ENCODE results near the gene GFPT2. TPM values are rescaled to one million over a fixed set of nuclear protein-coding genes. Genes with fewer than 3 reads are reported as not detected.

GFPT2 gene
- total RNA-seq, 1 experiment from 2014 or later, result 138 TPM

DNA sequence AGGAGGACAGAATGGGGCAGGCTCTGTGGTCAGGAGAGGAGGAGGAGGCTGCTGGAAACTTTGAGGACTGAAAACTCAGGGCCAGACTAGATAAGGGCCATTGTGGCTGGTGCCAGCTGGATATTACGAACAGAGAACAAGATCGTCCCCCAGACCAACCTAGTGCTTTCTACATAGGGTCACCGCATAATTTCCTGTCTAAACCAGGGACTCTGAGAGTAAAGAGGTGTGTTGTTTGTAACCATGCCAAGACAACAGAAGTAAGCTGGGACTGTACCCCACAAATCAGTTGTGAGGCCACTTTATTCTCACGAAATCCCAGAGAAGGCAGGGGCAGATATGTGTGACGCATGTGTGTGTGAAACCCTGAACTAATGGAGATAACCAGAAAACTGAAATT is 20.3 kb upstream of the GFPT2 start:
- no peaks in the 10 kb centered on the region for H3K36me3 ChIP-seq
- H3K27ac ChIP-seq, result no peak overlapping the region
- no peak for DNase-seq (ENCODE audit: low read depth in 1 of 2, low spot score in 2 of 2)
- H3K4me3 ChIP-seq, result no peak overlapping the region
- no peaks in the 10 kb centered on the region for H3K27me3 ChIP-seq (replicated peaks)
- no peaks in the 10 kb centered on the region for H3K9me3 ChIP-seq (replicated peaks)
- no peaks in the 10 kb centered on the region for H3K4me1 ChIP-seq (replicated peaks)

DNA sequence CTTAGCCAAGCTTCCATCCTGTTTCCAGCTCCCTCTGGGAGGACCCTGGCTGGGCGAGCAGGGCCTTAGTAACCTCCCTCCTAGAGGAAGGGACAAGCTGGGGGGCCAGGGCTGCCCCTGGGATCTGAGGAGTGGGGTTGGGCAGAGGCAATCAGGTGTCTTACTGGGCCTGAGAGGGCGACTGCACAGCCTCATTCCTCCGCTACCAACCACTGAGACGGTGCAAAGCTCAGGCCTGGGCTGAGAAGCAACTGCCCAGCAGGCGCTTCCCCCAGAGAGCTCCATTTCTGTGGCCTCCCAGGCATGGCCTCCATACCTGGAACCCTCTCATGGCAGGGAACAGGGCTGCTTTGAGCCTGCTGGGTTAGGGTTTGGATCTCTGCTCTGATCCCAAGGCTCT is 18.8 kb upstream of the GFPT2 start:
- Histone ChIP-seq H3K4me3 (no peak overlapping the region), H3K4me1 (replicated peaks) (no peaks in the 10 kb centered on the region), H3K36me3 (no peaks in the 10 kb centered on the region)

DNA sequence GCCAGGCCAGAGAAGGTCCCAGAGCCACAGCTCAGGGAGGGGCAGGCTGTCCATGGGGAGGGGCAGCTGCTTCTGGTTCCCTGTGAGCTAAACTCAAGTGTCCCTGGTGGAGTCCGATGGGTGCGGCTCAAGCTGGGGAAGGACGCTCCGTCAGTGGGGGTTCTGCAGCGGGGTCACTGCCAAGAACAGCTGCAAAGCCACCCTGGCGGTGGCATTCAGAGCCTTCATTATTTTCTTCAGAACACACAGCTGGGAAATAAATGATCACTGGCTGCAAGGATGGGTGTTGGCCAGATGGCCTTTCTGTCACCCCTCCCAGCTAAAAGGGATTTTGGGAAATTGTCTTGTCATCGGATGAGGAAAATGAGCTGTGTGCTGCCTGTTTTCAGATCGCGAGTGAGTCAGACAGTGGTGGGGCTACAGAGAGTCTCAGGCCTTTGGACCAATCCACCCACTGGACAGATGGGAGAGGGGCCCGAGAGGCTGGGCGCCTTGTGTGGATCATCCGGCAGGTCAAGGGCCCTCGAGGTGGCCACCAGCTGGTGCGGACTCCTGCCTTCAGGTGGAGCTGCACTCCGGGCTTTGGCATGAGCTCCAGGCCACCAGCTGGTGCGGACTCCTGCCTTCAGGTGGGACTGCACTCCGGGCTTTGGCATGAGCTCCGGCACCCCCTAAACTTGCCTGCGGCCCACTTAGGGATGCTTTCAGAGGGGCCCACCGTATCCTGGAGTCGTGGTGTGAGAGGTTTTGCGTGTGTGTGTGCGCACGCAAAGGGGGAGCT is 17.9 kb upstream of the GFPT2 start:
- no peak for DNase-seq (ENCODE audit: low read depth in 1 of 2, low spot score in 2 of 2)
- no peaks in the 10 kb centered on the region for H3K27me3 ChIP-seq (replicated peaks)
- no peak overlapping the region for H3K27ac ChIP-seq
- H3K36me3 ChIP-seq, result no peaks in the 10 kb centered on the region
- H3K9me3 ChIP-seq (replicated peaks), result no peaks in the 10 kb centered on the region
- H3K4me1 ChIP-seq (replicated peaks), result no peaks in the 10 kb centered on the region
- no peak overlapping the region for H3K4me3 ChIP-seq

More for the DNA sequence above, 18.8 kb upstream of the GFPT2 start:
- no peak for DNase-seq (ENCODE audit: low read depth in 1 of 2, low spot score in 2 of 2)
- Histone ChIP-seq H3K9me3 (replicated peaks) (no peaks in the 10 kb centered on the region), H3K27me3 (replicated peaks) (no peaks in the 10 kb centered on the region), H3K27ac (no peak overlapping the region)

DNA sequence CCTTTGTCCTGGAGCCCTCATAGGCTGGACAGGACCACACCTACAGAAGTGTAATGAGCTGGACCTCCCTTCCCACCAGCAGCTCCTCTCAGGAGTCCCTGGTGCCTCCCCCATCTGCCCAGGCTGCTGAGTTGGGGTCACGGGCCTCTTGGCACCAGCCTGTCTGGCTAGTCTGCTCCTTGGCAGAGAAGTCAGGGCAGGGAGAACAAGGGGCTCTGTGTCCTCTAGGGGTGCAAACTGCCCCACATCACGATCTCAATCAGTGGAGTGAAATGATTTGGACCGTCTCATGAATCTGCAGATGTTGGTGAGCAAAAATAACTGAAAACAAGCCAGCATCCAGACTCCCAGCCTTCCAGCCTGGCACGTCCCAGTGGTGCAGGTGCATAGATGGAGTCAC is 14.9 kb upstream of the GFPT2 start:
- no peak for DNase-seq (ENCODE audit: low read depth in 1 of 2, low spot score in 2 of 2)
- H3K27ac ChIP-seq, result no peak overlapping the region
- H3K4me3 ChIP-seq, result no peak overlapping the region
- no peaks in the 10 kb centered on the region for H3K9me3 ChIP-seq (replicated peaks)
- no peaks in the 10 kb centered on the region for H3K27me3 ChIP-seq (replicated peaks)
- H3K36me3 ChIP-seq, result no peaks in the 10 kb centered on the region
- no peaks in the 10 kb centered on the region for H3K4me1 ChIP-seq (replicated peaks)

DNA sequence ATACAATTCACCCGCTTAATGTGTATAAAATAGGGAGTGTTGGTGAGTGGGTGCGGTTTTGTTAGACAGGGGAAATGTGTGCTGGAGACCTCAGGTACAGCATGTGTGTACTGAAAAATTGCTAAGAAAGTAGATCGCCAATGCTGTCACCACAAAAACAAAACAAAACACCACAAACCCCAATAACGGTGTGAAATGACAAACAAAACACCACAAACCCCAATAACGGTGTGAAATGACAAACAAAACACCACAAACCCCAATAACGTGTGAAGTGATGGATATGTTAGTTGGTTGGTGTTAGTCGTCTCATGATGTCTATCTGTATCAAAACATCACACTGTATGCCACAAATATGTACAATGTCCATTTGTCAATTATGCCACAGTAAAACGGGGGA is 14.2 kb upstream of the GFPT2 start:
- no peaks in the 10 kb centered on the region for H3K4me1 ChIP-seq (replicated peaks)

DNA sequence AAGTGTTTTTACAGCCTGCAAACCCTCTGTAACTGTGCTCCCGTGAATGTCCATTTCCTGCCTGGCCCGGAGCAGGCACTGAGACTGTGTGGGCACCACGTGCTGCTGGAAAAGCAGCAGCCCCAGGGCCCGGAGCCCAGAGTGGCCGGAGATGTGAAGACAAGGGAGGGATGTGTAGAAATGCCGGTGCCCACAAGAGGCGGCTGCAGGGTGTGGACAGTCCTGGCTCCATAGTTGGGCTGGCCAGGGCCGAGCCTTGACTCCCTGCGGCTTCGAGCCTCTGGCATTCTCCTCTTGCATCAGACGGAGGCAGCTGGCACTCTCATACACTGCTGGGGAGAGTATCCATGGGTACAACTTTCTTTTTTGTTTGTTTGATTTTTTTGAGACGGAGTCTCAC is 13.2 kb upstream of the GFPT2 start:
- Histone ChIP-seq H3K9me3 (replicated peaks) (no peaks in the 10 kb centered on the region), H3K27me3 (replicated peaks) (no peaks in the 10 kb centered on the region), H3K4me3 (no peak overlapping the region), H3K27ac (no peak overlapping the region), H3K36me3 (no peaks in the 10 kb centered on the region), H3K4me1 (replicated peaks) (no peaks in the 10 kb centered on the region)
- DNase-seq (ENCODE audit: low read depth in 1 of 2, low spot score in 2 of 2), result no peak

More for the DNA sequence above, 14.2 kb upstream of the GFPT2 start:
- no peak for DNase-seq (ENCODE audit: low read depth in 1 of 2, low spot score in 2 of 2)
- no peaks in the 10 kb centered on the region for H3K36me3 ChIP-seq
- H3K27me3 ChIP-seq (replicated peaks), result no peaks in the 10 kb centered on the region
- no peaks in the 10 kb centered on the region for H3K9me3 ChIP-seq (replicated peaks)
- no peak overlapping the region for H3K27ac ChIP-seq
- H3K4me3 ChIP-seq, result no peak overlapping the region

DNA sequence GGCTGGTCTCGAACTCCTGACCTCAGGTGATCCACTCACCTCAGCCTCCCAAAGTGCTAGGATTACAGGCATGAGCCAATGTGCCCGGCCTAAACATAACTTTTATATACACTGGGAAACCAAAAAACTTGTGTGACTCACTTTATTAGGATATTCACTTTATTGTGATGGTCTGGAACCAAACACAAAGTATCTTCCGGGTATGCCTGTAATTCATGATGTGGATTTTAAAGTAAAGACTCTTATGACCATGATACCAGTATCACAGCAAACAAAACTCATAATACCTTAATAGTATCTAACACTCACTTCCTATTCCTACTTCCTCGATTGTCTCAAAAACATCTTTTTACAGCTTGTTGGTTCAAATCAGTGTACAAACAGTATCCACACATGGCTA is 12.7 kb upstream of the GFPT2 start:
- no peaks in the 10 kb centered on the region for H3K36me3 ChIP-seq
- no peaks in the 10 kb centered on the region for H3K9me3 ChIP-seq (replicated peaks)
- H3K4me1 ChIP-seq (replicated peaks), result no peaks in the 10 kb centered on the region
- H3K27me3 ChIP-seq (replicated peaks), result no peaks in the 10 kb centered on the region
- no peak overlapping the region for H3K27ac ChIP-seq
- H3K4me3 ChIP-seq, result no peak overlapping the region
- no peak for DNase-seq (ENCODE audit: low read depth in 1 of 2, low spot score in 2 of 2)

DNA sequence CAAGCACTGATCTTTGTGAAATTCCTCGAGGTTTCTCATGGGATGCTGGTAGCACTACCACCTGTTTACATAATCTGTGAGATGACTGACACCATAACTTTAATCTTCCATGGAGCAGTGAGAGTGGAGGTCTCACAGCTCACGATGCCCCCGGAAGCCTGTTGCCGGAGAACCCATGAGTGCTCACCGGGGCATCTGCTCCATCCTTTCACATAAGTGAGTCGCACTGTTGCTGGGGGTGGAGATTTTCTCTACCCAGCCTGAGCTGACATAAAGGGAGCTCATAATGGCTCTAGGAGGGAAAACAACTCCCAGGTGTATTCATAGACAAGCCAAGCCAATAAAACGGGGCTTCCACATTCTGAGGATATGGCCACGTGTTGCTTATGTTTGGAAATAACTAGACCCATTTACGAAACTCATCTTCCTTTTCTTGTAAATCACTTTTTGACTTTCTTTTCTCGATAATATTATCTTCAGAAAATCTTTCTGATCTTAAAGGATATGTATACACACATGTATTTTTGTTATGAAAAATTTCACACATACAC is 11.2 kb upstream of the GFPT2 start:
- Histone ChIP-seq H3K9me3 (replicated peaks) (no peaks in the 10 kb centered on the region), H3K36me3 (no peaks in the 10 kb centered on the region)
- no peak for DNase-seq (ENCODE audit: low read depth in 1 of 2, low spot score in 2 of 2)

DNA sequence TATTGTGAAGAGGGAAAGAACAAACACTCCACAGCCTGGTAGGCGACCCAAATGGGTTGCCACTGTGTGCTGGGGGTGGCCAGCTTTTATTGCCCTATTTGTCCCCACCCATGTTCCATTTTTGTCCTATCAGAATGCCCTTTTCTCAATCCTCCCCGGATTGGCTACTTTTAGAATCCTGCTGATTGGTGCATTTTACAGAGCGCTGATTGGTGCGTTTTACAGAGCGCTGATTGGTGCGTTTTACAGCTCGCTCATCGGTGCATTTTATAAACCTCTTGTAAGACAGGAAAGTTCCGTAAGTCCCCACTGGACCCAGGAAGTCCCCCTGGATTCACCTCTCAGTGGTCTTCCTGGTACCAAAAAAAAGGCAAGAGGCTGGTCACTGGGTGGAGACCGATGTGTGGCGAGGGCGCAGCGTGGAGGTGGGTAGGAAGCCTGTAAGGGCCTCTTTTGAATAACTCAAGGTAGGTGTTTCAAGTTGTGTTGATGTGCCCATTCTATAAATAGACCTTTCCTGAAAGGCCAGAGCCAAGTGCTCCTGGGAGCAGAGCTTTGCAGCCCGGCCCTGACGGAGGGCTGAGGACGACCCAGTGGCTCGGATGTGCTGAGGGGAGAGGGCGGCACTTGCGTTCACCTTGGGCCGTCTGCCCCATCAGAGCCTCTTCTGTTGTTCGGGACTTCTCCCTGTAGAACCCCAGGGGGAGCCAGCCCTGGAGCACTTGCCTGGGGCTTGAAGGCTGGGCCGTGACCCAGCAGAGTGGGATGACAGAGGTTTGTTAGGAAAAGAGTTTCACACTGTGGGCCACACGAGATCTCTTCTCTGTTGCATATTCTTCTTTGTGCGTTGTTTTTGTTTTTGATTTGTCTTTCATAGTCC is 7.2 kb upstream of the GFPT2 start:
- H3K36me3 ChIP-seq, result no peaks in the 10 kb centered on the region
- H3K27ac ChIP-seq, result no peak overlapping the region
- H3K4me3 ChIP-seq, result no peak overlapping the region
- H3K27me3 ChIP-seq (replicated peaks), result no peaks in the 10 kb centered on the region
- H3K4me1 ChIP-seq (replicated peaks), result no peaks in the 10 kb centered on the region
- H3K9me3 ChIP-seq (replicated peaks), result no peaks in the 10 kb centered on the region
- DNase-seq (ENCODE audit: low read depth in 1 of 2, low spot score in 2 of 2), result no peak

More for the DNA sequence above, 11.2 kb upstream of the GFPT2 start:
- no peak overlapping the region for H3K27ac ChIP-seq
- no peaks in the 10 kb centered on the region for H3K4me1 ChIP-seq (replicated peaks)
- no peaks in the 10 kb centered on the region for H3K27me3 ChIP-seq (replicated peaks)
- H3K4me3 ChIP-seq, result no peak overlapping the region

DNA sequence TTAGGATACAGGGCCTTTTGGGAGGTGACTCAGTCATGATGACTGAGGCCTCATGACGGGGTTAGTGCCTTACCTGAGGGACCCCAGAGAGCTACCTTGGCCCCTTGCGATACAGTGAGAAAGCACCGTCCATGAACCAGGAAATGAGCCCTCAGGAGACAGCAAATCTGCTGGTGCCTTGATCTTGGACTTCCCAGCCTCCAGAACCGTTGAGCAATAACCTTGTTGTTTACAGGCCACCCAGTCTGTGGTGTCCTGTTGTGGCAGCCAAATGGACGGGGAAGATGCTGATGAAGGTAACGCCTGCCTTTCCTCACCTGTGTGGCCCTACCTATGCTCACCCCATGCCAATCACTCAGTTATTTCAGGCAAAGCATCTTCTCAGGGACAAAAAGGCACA is 5.6 kb upstream of the GFPT2 start:
- H3K27me3 ChIP-seq (replicated peaks), result no peaks in the 10 kb centered on the region
- H3K9me3 ChIP-seq (replicated peaks), result no peaks in the 10 kb centered on the region
- no peaks in the 10 kb centered on the region for H3K36me3 ChIP-seq
- no peak overlapping the region for H3K27ac ChIP-seq
- DNase-seq (ENCODE audit: low read depth in 1 of 2, low spot score in 2 of 2), result no peak
- H3K4me3 ChIP-seq, result no peak overlapping the region
- H3K4me1 ChIP-seq (replicated peaks), result peaks cover 2% of the 10 kb centered on the region

DNA sequence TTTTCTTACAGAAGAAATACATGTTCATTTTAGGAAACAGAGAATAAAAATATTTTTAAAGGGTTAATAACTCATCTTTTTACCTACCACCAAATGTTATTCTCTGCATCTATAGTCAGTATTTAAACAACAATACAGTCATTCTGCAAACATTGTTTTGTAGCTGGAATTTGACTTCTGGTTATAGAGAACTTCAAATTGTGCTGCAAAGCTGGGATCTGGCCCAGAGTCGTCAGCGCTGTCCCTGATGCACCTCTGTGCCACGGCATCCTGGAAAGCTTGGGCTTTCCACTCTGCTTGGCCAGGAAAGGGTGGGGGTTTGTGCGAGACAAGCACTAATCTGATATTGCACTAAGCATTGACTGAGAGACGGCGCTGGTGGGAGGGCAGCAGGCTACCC is 5.0 kb upstream of the GFPT2 start:
- DNase-seq (ENCODE audit: low read depth in 1 of 2, low spot score in 2 of 2), result no peak
- H3K4me1 ChIP-seq (replicated peaks), result peaks cover 6% of the 10 kb centered on the region
- H3K4me3 ChIP-seq, result no peak overlapping the region
- no peaks in the 10 kb centered on the region for H3K27me3 ChIP-seq (replicated peaks)
- no peaks in the 10 kb centered on the region; the same call in 1 of the 2 replicates for H3K9me3 ChIP-seq (replicated peaks)
- H3K36me3 ChIP-seq, result no peaks in the 10 kb centered on the region
- H3K27ac ChIP-seq, result no peak overlapping the region

DNA sequence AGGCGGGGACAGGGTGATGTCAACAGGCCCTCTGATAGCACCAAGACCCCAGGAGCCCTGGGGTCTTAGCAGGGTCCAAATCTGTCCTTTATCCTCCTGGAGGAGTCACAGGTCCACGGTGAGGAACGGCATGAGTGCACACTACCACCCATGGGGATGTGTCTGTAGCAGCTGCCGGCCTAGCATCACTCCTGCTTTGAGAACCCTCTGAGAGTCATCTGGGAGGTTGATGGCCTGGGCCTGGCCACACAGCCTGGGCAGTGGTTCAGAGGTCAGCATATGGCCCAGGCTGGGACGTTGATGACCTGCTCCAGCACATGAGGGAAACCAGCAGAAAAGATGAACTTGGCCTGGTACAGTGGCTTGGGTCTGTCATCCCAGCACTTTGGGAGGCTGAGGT is 1.8 kb upstream of the GFPT2 start:
- Histone ChIP-seq H3K27ac (no peak overlapping the region), H3K4me1 (replicated peaks) (peaks cover 31% of the 10 kb centered on the region), H3K27me3 (replicated peaks) (no peaks in the 10 kb centered on the region), H3K4me3 (no peak overlapping the region), H3K9me3 (replicated peaks) (no peaks in the 10 kb centered on the region; the same call in 1 of the 2 replicates), H3K36me3 (peaks cover 26% of the 10 kb centered on the region)
- no peak for DNase-seq (ENCODE audit: low read depth in 1 of 2, low spot score in 2 of 2)

DNA sequence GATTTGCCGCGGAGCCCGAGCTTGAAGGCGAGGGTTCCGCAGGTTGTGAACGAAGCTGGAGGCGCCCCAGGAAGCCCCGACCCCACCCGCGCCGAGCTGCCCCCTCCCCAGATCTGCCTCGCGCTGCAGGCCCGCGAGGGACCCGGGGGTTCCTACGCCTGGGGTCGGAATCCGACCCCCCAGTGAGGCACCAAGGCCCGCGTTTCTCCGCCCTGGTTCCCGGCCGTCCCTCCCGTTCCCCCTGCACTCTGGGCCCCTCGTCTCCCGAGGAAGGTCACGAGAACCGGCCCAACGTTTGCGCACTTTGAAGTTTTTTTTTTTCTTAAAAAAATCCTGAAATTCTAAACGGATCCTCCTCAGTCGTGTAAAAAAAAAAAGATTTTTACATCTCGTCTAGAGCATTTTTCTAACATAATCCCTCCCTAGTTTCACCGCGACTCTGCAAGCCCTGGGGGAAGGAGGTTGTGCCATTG is 880 bp upstream of the GFPT2 start:
- no peak for DNase-seq (ENCODE audit: low read depth in 1 of 2, low spot score in 2 of 2)
- Histone ChIP-seq H3K27me3 (replicated peaks) (no peaks in the 10 kb centered on the region), H3K36me3 (peaks cover 34% of the 10 kb centered on the region), H3K4me1 (replicated peaks) (peaks cover 33% of the 10 kb centered on the region), H3K27ac (no peak overlapping the region), H3K4me3 (peak overlapping the region; percentile 96), H3K9me3 (replicated peaks) (no peaks in the 10 kb centered on the region; the same call in 1 of the 2 replicates)

Data from SJSA1 (cell line).